Cardiac septum (tissue), 1 donor: ENCODE results near the gene AP5S1. TPM values are rescaled to one million over a fixed set of nuclear protein-coding genes. Genes with fewer than 3 reads are reported as not detected.
A peak's percentile ranks its signal among the peaks of the same experiment; 100 is the strongest.
"Not testable (repeated sequence)": the region's sequence is repeated elsewhere in the genome, so short reads cannot be mapped to it uniquely, and the experiment has no call there.

Experiments
- DNase-seq: peaks from one replicate; pipeline ENCODE4 v3.0.0-alpha.2; 2020; ENCODE audit warnings: low spot score
- intact Hi-C: fragments of 100-400 bp; cut with DNase I; formaldehyde crosslinking; loops from one replicate; pipeline ENCODE4 v1.14.0; 2022
- total RNA-seq: library from RNA; stranded (reverse); fragmentation: NEBNext Ultra II Directional; extraction: Animal tissue kit (Norgen Biotek cat#: 25700); gene quantifications from one replicate; pipeline ENCODE4 v1.2.1, GENCODE V29; 2021
- donor health status: DM: no; HTN: no; CAD: no.

The AP5S1 gene
- total RNA-seq, 1 donor from 2014 or later: 12.5 TPM

GRCh38 chr20:3787324-3788014 lies 32.9 kb upstream of the AP5S1 start:
- DNase-seq: no peak
- intact Hi-C loops: loop anchor here (1.0 to 10.0 kb wide), 3 partner anchors 31 to 287 kb away; partner anchors contain the start of gene RNF24

- no peak for DNase-seq
- intact Hi-C loops: loop anchor here (10.0 kb wide), 2 partner anchors 226 to 286 kb away; partner anchors contain the start of gene RNF24
Measured at GRCh38 chr20:3788685-3789155, 31.6 kb upstream of the AP5S1 start.

DNA sequence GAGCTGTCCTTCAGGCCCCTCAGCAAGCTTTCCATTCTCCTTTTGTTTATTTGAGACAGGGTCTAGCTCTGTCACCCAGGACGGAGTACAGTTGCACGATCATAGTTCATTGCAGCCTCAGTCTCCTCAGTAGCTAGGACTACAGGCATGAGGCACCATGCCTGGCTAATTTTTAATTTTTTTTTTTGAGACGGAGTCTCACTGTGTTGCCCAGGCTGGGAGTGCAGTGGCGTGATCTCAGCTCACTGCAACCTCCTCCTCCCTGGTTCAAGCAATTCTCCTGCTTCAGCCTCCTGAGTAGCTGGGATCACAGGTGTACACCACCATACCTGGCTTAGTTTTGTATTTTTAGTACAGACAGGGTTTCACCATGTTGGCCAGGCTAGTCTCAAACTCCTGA lies 31.1 kb upstream of the AP5S1 start:
- intact Hi-C loops: loop anchor here (10.0 kb wide), 2 partner anchors 226 to 286 kb away; partner anchors contain the start of gene RNF24
- DNase-seq: not testable (repeated sequence)

DNA sequence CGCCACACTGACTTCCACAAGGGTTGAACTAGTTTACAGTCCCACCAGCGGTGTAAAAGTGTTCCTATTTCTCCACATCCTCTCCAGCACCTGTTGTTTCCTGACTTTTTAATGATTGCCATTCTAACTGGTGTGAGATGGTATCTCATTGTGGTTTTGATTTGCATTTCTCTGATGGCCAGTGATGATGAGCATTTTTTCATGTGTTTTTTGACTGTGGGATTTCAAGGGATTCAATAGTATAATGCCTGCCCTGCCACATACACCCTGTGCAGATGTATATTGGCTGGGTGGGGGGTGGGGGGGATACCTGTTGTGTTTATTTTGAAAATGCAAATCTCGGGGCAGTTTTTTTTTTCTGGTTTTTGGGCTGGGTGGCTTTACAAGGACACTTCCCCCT lies 26.2 kb upstream of the AP5S1 start:
- intact Hi-C loops, DNase-seq: not testable (repeated sequence)

GRCh38 chr20:3794701-3795420 lies 25.5 kb upstream of the AP5S1 start:
- DNase-seq: no peak
- intact Hi-C loops: no loop called here

- intact Hi-C loops: loop anchor here (2.0 kb wide), 1 partner anchor 15 kb away; no protein-coding TSS in a partner anchor
Measured at GRCh38 chr20:3795511-3796468, 24.6 kb upstream of the AP5S1 start, which contains the start of gene CDC25B. CDC25B (plus strand) TSS chr20:3796310; CDS start chr20:3796532, 222 bp downstream.

GRCh38 chr20:3796477-3797225 lies 23.7 kb upstream of the AP5S1 start:
- no peak for DNase-seq
- intact Hi-C loops: loop anchor here (2.0 kb wide), 1 partner anchor 14 kb away; no protein-coding TSS in a partner anchor

More at GRCh38 chr20:3795511-3796468, 24.6 kb upstream of the AP5S1 start, which contains the start of gene CDC25B:
- peak; percentile 97 for DNase-seq

DNA sequence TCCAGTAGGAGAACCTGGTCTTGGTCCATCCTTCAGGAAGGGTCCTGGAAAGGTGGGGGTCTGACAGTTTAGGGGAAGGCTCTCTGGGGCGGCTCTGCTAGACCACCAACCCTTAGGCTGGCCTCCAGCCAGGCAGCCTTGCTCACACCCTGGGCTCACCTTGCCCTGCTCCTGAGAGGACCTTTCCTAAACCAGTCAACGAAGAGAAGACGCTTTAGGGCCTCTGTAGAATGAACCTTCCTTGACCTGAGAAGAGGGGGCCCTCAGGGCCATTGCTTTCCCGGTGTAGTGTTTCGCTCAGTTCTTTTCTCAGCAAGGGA lies 23.2 kb upstream of the AP5S1 start:
- DNase-seq: no peak
- intact Hi-C loops: loop anchor here (2.0 kb wide), 1 partner anchor 14 kb away; no protein-coding TSS in a partner anchor

GRCh38 chr20:3797592-3798372 lies 22.6 kb upstream of the AP5S1 start:
- no peak for DNase-seq

DNA sequence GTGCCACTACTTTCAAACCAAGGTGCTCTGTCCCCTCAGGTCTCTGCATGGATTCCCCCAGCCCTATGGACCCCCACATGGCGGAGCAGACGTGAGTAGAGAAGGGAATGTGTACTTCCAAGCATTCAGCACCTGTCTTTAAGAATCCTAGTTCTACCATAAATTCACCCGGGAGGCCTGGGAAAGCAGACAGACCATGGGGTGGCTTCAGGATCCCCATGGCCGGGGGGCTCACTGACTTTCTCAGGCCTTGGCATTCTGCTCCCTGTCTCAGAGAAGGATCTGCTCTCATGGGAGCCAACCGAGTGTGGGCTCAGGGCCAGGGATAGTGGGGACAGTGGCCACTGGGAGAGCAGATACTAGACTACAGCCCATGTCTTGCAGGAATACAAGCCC lies 22.0 kb upstream of the AP5S1 start:
- DNase-seq: no peak
- intact Hi-C loops: no loop called here

More at GRCh38 chr20:3797592-3798372, 22.6 kb upstream of the AP5S1 start:
- intact Hi-C loops: loop anchor here (2.0 kb wide), 1 partner anchor 13 kb away; no protein-coding TSS in a partner anchor

DNA sequence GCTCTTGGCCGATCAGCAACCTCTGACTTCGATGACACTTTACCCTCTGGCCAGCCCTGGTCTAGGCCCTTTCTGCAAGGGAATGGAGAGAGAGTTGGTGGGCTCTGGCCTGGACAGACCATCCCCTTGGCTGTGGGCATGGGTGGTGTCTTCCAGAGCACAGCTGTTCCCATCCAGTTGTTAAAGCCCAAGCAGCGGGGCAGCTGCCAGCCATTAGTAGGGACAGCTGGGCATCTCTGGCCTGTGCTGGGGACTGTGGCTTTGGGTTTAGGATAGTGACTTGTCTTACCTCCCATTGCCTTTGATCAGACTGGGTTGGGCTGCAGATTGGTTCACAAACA lies 21.5 kb upstream of the AP5S1 start:
- intact Hi-C loops: no loop called here
- DNase-seq: no peak

DNA sequence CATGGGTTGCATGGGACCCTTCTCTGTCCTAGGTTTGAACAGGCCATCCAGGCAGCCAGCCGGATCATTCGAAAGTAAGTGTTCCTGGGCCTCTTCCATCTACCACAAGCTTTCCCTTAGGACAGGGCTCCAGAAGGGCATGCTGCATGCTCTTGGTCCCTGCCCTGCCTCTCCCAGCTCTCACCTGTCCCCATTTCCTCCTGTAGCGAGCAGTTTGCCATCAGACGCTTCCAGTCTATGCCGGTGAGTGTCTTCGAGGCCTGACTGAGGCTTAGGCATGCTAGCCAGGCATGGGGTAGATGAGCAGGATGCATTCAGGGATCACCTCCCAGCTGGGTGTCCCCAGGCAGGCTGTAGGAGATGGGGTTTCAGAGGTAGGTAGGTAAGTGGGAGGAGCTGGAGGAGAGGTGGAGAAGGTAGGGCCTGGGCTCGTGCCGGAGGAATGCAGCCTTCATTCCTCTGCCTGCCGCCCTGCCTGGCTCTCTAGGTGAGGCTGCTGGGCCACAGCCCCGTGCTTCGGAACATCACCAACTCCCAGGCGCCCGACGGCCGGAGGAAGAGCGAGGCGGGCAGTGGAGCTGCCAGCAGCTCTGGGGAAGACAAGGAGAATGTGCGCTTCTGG lies 20.0 kb upstream of the AP5S1 start:
- intact Hi-C loops: no loop called here
- DNase-seq: no peak

DNA sequence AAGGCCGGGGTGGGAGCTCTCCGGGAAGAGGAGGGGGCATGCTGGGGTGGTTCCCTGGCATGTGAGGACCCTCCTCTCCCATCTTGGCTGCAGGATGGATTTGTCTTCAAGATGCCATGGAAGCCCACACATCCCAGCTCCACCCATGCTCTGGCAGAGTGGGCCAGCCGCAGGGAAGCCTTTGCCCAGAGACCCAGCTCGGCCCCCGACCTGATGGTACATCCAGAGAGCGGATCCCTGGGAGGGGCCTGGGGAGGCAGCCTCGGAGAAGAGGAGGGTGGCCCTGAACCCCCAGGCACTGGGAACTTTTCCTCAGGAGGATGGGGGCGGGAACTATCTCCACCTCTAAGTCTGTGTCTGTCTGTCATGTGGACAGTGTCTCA lies 19.5 kb upstream of the AP5S1 start:
- intact Hi-C loops: no loop called here
- DNase-seq: no peak

- intact Hi-C loops: no loop called here
- DNase-seq: no peak
Measured at GRCh38 chr20:3801299-3801698, 19.0 kb upstream of the AP5S1 start.

GRCh38 chr20:3801846-3802245 lies 18.5 kb upstream of the AP5S1 start:
- DNase-seq: no peak

DNA sequence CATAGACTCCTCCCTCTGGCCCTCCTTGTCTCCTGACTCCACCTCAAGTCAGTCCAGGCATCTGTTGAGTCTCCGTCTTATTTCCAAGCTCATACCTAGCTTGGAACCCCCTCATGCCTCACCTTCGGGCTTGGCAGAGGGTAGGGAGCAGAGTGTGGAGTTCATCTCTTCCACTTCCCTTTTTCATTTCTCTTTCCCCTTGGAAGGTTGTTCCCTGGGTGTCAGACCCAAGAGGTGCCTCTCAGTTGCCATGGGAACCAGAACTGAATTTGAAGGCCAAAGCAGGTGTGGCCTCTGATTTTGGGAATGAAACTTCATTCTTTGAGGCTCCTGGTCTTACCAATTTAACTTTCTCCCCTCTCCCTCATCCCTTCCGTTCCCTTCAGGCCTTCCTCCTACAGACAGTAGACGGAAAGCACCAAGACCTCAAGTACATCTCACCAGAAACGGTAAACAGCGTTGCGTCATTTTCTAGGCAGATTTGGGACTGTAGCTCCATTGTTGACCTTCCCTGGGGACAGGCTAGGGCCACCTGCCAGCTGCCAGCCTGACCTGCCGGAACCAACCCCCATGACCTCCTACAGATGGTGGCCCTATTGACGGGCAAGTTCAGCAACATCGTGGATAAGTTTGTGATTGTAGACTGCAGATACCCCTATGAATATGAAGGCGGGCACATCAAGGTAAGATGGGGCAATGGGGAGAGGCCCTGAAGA lies 17.7 kb upstream of the AP5S1 start:
- DNase-seq: no peak
- intact Hi-C loops: no loop called here

More at GRCh38 chr20:3801846-3802245, 18.5 kb upstream of the AP5S1 start:
- intact Hi-C loops: no loop called here

DNA sequence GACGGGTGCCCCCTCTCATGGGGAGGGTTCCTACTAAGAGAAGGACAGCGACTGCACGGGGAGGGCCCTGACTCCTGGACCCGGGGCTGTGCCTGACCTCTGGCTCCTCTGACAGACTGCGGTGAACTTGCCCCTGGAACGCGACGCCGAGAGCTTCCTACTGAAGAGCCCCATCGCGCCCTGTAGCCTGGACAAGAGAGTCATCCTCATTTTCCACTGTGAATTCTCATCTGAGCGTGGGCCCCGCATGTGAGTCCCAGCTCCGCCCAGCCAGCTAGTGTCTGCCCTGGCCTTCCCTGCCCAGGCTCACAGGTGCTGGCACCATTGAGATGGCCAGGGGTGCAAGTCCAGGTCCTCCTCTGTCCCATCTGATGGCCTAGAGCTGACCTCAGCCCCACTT lies 17.1 kb upstream of the AP5S1 start:
- DNase-seq: no peak

More for the DNA sequence above, 17.1 kb upstream of the AP5S1 start:
- intact Hi-C loops: no loop called here
